Activated naive CD4-positive, alpha-beta T cell treated with anti-CD3 and anti-CD28 coated beads, Interleukin-2, amount 10 ng/mL, durations not matched to agents 7 days and 5 days (primary cell): Measurements from ENCODE around the gene RAMACL.

Experiments used
- CTCF ChIA-PET: fragments of 350-600 bp; sonication (Branson Sonifier 250); formaldehyde crosslinking; loops from one replicate; lab custom pipeline; 2021; ENCODE audit warnings: antibody characterized with exemption; lab: Charles Lee
- DNase-seq: peaks from one replicate; pipeline ENCODE4 v3.0.0-alpha.2; 2020
- H3K27ac Mint-ChIP-seq: one replicate; pipeline ENCODE4 v1.8.0; 2021; ENCODE audit warnings: mild to moderate bottlenecking, moderate library complexity, mixed read lengths
- H3K27me3 Mint-ChIP-seq: one replicate; pipeline ENCODE4 v1.8.0; 2021; ENCODE audit warnings: mild to moderate bottlenecking, mixed read lengths
- H3K36me3 Mint-ChIP-seq: one replicate; pipeline ENCODE4 v1.8.0; 2021; ENCODE audit warnings: mixed read lengths
- H3K4me1 Mint-ChIP-seq: one replicate; pipeline ENCODE4 v1.8.0; 2021; ENCODE audit warnings: mixed read lengths
- H3K4me3 Mint-ChIP-seq: one replicate; pipeline ENCODE4 v1.8.0; 2021; ENCODE audit warnings: mild to moderate bottlenecking, moderate library complexity, mixed read lengths
- H3K9me3 Mint-ChIP-seq: one replicate; pipeline ENCODE4 v1.8.0; 2021; ENCODE audit warnings: mixed read lengths

Gene RAMACL

DNA sequence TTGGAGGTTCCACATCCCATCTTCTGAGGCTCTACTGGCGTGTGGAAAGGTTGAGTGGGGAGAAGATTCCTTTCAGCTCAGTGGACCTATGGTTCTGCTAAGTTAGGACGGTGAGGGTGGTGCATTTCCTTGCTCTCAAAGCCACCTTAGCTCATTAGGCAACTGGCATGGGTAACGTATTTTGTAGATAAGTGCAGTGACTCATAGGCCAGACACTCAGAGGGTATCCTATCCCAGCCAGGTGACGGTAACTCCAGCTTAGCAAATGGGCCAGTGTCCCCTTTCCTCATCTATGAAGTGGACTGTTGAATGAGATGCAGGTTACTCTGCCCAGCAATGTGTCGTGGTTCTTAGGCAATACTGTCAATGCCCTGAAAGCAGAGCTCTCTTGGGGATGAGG, 36.8 kb upstream of the RAMACL start:
- Mint-ChIP-seq H3K27ac (no peak overlapping the region), H3K4me1 (peaks cover 16% of the 10 kb centered on the region), H3K4me3 (no peak overlapping the region), H3K27me3 (peaks cover 53% of the 10 kb centered on the region), H3K9me3 (no peaks in the 10 kb centered on the region), H3K36me3 (no peaks in the 10 kb centered on the region)
- CTCF ChIA-PET: no interaction called here
- no peak for DNase-seq

DNA sequence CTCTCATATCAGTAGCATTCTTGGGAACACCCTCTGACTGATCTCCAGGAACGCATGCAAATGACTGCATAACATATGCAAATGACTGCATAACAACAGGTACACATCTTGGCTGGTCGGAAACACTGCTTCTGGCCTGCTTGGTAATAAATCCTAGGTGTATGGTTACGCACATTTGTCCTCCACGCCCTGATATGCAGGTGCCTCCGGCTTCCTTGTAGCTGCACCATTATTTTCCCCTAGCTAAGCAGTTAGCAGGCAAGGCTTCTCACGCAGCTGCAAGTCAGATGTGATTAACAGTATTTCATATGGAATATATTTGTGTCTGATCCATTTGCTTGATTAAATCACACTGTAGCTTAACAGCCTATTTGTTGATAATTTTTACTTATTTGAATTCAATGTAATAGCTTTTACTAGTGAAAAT, 34.6 kb upstream of the RAMACL start:
- DNase-seq: no peak
- CTCF ChIA-PET: no interaction called here

DNA sequence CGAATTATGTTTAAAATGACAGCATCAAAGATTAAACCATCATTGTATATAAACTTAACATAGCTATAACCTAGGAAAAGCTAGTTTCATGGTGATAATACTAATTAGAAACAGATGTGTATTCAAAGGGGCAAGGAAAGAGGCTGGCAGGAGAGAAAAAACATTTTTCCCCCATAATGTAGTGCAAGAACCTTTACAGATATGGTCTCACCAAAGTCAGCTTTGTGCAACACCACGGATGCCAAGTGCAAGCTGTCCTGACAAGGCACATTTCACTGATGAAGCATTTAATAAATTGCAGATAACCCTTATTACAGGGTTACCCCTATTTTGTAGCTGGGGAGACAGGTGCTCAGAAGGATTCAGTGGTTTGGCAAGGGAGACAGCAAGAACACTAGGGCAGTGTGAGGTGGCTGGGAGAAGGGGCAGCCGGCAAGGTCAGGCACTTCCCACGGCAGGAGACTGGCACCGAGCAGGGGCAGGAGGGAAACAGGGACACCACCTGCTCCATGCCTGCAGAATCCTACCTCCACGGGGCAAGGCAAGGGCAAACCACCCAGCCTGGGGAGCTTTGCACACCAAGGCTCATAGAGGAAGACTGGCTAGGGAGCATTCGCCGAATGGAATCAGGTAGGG, 34.1 kb upstream of the RAMACL start:
- Mint-ChIP-seq H3K4me1 (peaks cover under 1% of the 10 kb centered on the region), H3K4me3 (no peak overlapping the region), H3K27ac (no peak overlapping the region), H3K27me3 (peaks cover 35% of the 10 kb centered on the region), H3K36me3 (no peaks in the 10 kb centered on the region), H3K9me3 (no peaks in the 10 kb centered on the region)
- CTCF ChIA-PET: no interaction called here
- DNase-seq: no peak

More for the DNA sequence above, 34.6 kb upstream of the RAMACL start:
- Mint-ChIP-seq H3K27ac (no peak overlapping the region), H3K9me3 (no peaks in the 10 kb centered on the region), H3K4me1 (peaks cover 6% of the 10 kb centered on the region), H3K4me3 (no peak overlapping the region), H3K27me3 (peaks cover 40% of the 10 kb centered on the region), H3K36me3 (no peaks in the 10 kb centered on the region)

GRCh38 chr6:166619912-166620311, 33.4 kb upstream of the RAMACL start:
- Mint-ChIP-seq H3K27ac (no peak overlapping the region), H3K36me3 (no peaks in the 10 kb centered on the region), H3K4me3 (no peak overlapping the region), H3K9me3 (no peaks in the 10 kb centered on the region), H3K27me3 (peaks cover 28% of the 10 kb centered on the region), H3K4me1 (no peaks in the 10 kb centered on the region)
- CTCF ChIA-PET: no interaction called here
- DNase-seq: no peak

DNA sequence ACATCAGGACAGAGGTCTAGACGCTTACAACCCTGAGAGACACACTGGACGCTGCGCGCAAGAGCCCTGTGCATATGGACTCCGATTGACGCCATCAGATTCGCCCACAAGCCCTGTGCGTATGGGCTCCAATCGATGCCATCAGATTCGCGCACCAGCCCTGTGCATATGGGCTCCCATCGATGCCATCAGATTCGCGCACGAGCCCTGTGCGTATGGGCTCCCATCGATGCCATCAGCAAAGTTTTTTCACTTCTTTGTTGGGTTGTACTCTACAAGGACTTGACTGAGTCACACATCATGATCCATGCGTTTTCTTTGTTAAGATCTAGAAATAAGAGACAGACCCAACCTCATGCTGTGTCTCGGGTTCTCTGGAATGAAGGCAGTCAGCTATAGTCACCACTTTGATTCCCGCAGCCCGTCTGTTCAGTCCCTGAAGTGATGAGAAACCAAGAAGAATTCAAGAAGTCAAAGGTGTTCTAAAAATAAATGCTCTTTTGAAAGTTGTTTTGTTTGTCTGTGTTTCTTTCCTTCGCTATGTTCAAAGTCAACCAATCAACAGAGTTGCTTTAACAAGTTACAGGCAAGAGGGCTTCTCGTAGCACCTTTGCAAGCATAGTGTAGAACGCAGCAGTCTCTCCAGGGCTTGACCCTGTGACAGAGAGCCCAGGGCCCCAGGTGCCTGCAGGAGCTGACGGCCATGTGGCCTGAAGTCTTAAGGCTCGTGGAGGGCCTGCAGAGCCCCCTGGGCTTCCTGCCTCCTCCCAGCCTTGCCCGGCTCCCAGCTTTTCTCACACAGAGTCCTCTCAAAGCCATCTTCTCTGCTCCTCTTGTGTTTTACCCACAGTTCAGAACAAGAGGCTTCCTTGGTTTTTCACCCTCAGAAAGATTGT, 32.6 kb upstream of the RAMACL start:
- no peak for DNase-seq
- no peak overlapping the region for H3K27ac Mint-ChIP-seq
- no peaks in the 10 kb centered on the region for H3K36me3 Mint-ChIP-seq

GRCh38 chr6:166618251-166618650, 31.8 kb upstream of the RAMACL start:
- H3K36me3 Mint-ChIP-seq: no peaks in the 10 kb centered on the region
- no peak overlapping the region for H3K27ac Mint-ChIP-seq
- no peak for DNase-seq
- no peak overlapping the region for H3K4me3 Mint-ChIP-seq
- no peaks in the 10 kb centered on the region for H3K9me3 Mint-ChIP-seq
- no peaks in the 10 kb centered on the region for H3K4me1 Mint-ChIP-seq
- CTCF ChIA-PET: no interaction called here
- peaks cover 16% of the 10 kb centered on the region for H3K27me3 Mint-ChIP-seq

More for the DNA sequence above, 32.6 kb upstream of the RAMACL start:
- H3K27me3 Mint-ChIP-seq: peaks cover 21% of the 10 kb centered on the region
- H3K4me1 Mint-ChIP-seq: no peaks in the 10 kb centered on the region
- CTCF ChIA-PET: no interaction called here
- H3K9me3 Mint-ChIP-seq: no peaks in the 10 kb centered on the region
- no peak overlapping the region for H3K4me3 Mint-ChIP-seq

GRCh38 chr6:166617359-166617758, 30.9 kb upstream of the RAMACL start:
- CTCF ChIA-PET: no interaction called here
- Mint-ChIP-seq H3K36me3 (no peaks in the 10 kb centered on the region), H3K4me1 (no peaks in the 10 kb centered on the region), H3K27ac (no peak overlapping the region), H3K4me3 (no peak overlapping the region), H3K9me3 (no peaks in the 10 kb centered on the region), H3K27me3 (peaks cover 12% of the 10 kb centered on the region)
- DNase-seq: no peak

DNA sequence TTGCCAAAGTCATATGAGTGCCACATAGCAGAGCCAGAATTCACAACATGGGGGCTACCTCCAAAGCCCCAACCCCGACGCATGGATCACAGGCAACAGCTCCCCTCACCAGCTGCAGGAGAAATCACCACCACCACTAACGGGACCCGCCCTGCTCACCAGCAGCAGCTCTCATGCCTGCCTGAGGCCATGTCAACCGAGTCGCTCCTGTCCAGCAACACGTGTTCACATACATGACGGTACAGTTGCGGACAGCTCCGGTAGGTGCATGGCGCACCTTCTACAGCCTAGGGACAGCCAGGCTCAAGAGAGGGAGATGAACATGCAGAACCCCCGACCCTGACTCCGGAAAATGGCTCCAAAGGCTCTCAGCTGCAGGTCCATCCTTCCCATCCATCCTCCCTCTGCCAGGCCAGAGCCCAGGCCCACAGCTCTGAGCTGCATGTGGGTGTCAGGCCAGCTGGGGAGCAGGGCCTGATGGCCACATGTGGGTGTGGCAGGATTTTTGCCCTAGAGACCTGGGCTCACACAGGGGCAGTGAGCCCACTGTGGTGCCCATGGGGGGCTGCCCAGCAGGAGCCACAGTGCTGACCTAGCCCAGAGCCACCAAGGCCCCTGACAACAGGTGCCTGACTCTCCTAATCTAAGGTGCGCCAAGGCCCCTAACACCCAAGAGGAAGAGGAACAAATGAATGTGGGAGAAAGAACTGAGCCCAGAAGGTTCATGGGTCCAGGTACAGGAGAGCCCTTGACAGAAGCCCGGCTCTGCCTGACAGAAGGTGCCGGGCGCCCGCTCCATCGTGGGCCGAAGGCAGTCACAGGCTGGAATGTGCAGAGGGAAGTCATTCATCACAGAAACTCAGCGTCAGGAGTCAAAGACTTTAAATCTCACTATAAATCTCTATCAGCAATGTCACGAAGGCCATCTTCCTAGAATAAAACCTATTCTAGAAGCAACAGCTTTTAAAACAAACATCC, 30.1 kb upstream of the RAMACL start:
- no peaks in the 10 kb centered on the region for H3K4me1 Mint-ChIP-seq
- no peak overlapping the region for H3K27ac Mint-ChIP-seq
- no peaks in the 10 kb centered on the region for H3K9me3 Mint-ChIP-seq
- H3K36me3 Mint-ChIP-seq: no peaks in the 10 kb centered on the region
- no peak for DNase-seq
- CTCF ChIA-PET: no interaction called here
- peaks cover 6% of the 10 kb centered on the region for H3K27me3 Mint-ChIP-seq
- H3K4me3 Mint-ChIP-seq: no peak overlapping the region

- Mint-ChIP-seq H3K27me3 (no peaks in the 10 kb centered on the region), H3K4me1 (no peaks in the 10 kb centered on the region), H3K9me3 (no peaks in the 10 kb centered on the region), H3K4me3 (no peak overlapping the region), H3K36me3 (no peaks in the 10 kb centered on the region), H3K27ac (no peak overlapping the region)
- CTCF ChIA-PET: no interaction called here
- DNase-seq: no peak
Observed at GRCh38 chr6:166615059-166615770, 28.7 kb upstream of the RAMACL start.

GRCh38 chr6:166614589-166614988, 28.1 kb upstream of the RAMACL start:
- Mint-ChIP-seq H3K9me3 (no peaks in the 10 kb centered on the region), H3K4me1 (no peaks in the 10 kb centered on the region), H3K27me3 (no peaks in the 10 kb centered on the region), H3K27ac (no peak overlapping the region), H3K36me3 (no peaks in the 10 kb centered on the region), H3K4me3 (no peak overlapping the region)
- CTCF ChIA-PET: no interaction called here
- no peak for DNase-seq

DNA sequence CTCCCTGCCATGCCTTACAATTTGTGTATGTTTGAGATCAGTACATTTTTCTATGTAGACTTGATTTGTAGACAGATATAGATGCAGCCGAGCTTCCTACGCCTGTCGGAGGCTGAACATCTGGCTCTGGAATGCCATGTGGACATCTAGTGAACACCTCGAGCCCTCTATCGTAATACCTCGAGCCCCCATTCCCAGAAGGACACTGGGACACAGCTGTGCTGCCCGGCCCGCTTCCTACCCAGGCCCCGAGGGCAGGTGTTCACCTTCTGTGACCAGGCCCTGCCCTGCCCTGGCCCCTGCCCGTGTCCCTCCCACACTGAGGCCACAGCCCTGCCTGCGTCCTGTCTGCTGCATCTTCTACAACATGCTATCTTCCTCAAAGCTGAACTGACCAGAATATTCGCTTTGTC, 27.7 kb upstream of the RAMACL start:
- DNase-seq: no peak

GRCh38 chr6:166613027-166613426, 26.5 kb upstream of the RAMACL start:
- Mint-ChIP-seq H3K27me3 (no peaks in the 10 kb centered on the region), H3K27ac (no peak overlapping the region), H3K36me3 (no peaks in the 10 kb centered on the region), H3K4me1 (no peaks in the 10 kb centered on the region), H3K9me3 (no peaks in the 10 kb centered on the region), H3K4me3 (no peak overlapping the region)
- no peak for DNase-seq
- CTCF ChIA-PET: no interaction called here

More for the DNA sequence above, 27.7 kb upstream of the RAMACL start:
- Mint-ChIP-seq H3K4me3 (no peak overlapping the region), H3K36me3 (no peaks in the 10 kb centered on the region), H3K27me3 (no peaks in the 10 kb centered on the region), H3K9me3 (no peaks in the 10 kb centered on the region), H3K27ac (no peak overlapping the region), H3K4me1 (no peaks in the 10 kb centered on the region)
- CTCF ChIA-PET: no interaction called here

GRCh38 chr6:166612471-166612881, 26.0 kb upstream of the RAMACL start:
- no peak for DNase-seq
- no peaks in the 10 kb centered on the region for H3K4me1 Mint-ChIP-seq
- no peak overlapping the region for H3K27ac Mint-ChIP-seq
- no peak overlapping the region for H3K4me3 Mint-ChIP-seq
- CTCF ChIA-PET: no interaction called here
- no peaks in the 10 kb centered on the region for H3K36me3 Mint-ChIP-seq
- no peaks in the 10 kb centered on the region for H3K27me3 Mint-ChIP-seq
- no peaks in the 10 kb centered on the region for H3K9me3 Mint-ChIP-seq
